ENCODE results near the gene CAMK1D. TPM values are rescaled to one million over a fixed set of nuclear protein-coding genes. Genes with fewer than 3 reads are reported as not detected.
A peak's percentile ranks its signal among the peaks of the same experiment; 100 is the strongest.
"Not testable (repeated sequence)": the region's sequence is repeated elsewhere in the genome, so short reads cannot be mapped to it uniquely, and the experiment has no call there.

The CAMK1D gene
- polyA plus RNA-seq = 8.4 TPM
- long read RNA-seq, donor 1 = 0 reads
- long read RNA-seq, donor 2 = 0 reads
- long read RNA-seq, donor 3 = 0 reads
- long read RNA-seq, donor 4 = 0 reads
- long read RNA-seq, donor 5 = 0 reads
- long read RNA-seq, donor 6 = 0 reads
- long read RNA-seq, donor 7 = 0 reads
- long read RNA-seq, donor 8 = 0 reads
- long read RNA-seq, donor 9 = 0 reads
- long read RNA-seq, donor 10 = 0 reads
- long read RNA-seq, donor 11, partial matches to known transcripts = 7 of 7 reads
- long read RNA-seq, donor 11, other reads (novel, unspliced or antisense) = 0 of 7 reads

- H3K27ac ChIP-seq (ENCODE audit: low read length) = peak within 1 kb of the TSS; percentile 69
- H3K4me3 ChIP-seq (ENCODE audit: low read length) = peak within 1 kb of the TSS; percentile 83
- WGBS (ENCODE audit: insufficient coverage, low lambda C conversion rate) = no CpG with 5 or more reads among the region's 95 CpGs
- peak; percentile 59 to 81 for DNase-seq
- no peaks in the 10 kb centered on the region for H3K27me3 ChIP-seq (ENCODE audit: control insufficient read depth, insufficient read depth, low read length)
- no peaks in the 10 kb centered on the region for H3K9me3 ChIP-seq (ENCODE audit: control insufficient read depth, low read depth, low read length)
- no peaks in the 10 kb centered on the region for H3K36me3 ChIP-seq (ENCODE audit: control insufficient read depth, insufficient read depth, low read length)
- H3K4me1 ChIP-seq (ENCODE audit: control insufficient read depth, insufficient read depth, low read length) = peaks cover 22% of the 10 kb centered on the region
Measured at GRCh38 chr10:12348870-12349628, at the start of gene CAMK1D. CAMK1D (plus strand) TSS chr10:12349547.

- not testable (repeated sequence) for H3K4me3 ChIP-seq (ENCODE audit: low read length); H3K36me3 ChIP-seq (ENCODE audit: control insufficient read depth, insufficient read depth, low read length); H3K9me3 ChIP-seq (ENCODE audit: control insufficient read depth, low read depth, low read length); H3K27ac ChIP-seq (ENCODE audit: low read length); H3K27me3 ChIP-seq (ENCODE audit: control insufficient read depth, insufficient read depth, low read length); H3K4me1 ChIP-seq (ENCODE audit: control insufficient read depth, insufficient read depth, low read length); DNase-seq
- no CpG with 5 or more reads among the region's 4 CpGs for WGBS (ENCODE audit: insufficient coverage, low lambda C conversion rate)
Measured at GRCh38 chr10:12301036-12301435, 48.3 kb upstream of the CAMK1D start.

GRCh38 chr10:12308057-12308456, 41.3 kb upstream of the CAMK1D start:
- Histone ChIP-seq H3K27ac (ENCODE audit: low read length) (no peak overlapping the region), H3K4me1 (ENCODE audit: control insufficient read depth, insufficient read depth, low read length) (no peaks in the 10 kb centered on the region), H3K27me3 (ENCODE audit: control insufficient read depth, insufficient read depth, low read length) (no peaks in the 10 kb centered on the region), H3K4me3 (ENCODE audit: low read length) (no peak overlapping the region), H3K36me3 (ENCODE audit: control insufficient read depth, insufficient read depth, low read length) (no peaks in the 10 kb centered on the region), H3K9me3 (ENCODE audit: control insufficient read depth, low read depth, low read length) (no peaks in the 10 kb centered on the region)
- no peak for DNase-seq
- no CpG with 5 or more reads among the region's 6 CpGs for WGBS (ENCODE audit: insufficient coverage, low lambda C conversion rate)

- H3K4me1 ChIP-seq (ENCODE audit: control insufficient read depth, insufficient read depth, low read length) = no peaks in the 10 kb centered on the region
- H3K9me3 ChIP-seq (ENCODE audit: control insufficient read depth, low read depth, low read length) = no peaks in the 10 kb centered on the region
- no peaks in the 10 kb centered on the region for H3K27me3 ChIP-seq (ENCODE audit: control insufficient read depth, insufficient read depth, low read length)
- WGBS (ENCODE audit: insufficient coverage, low lambda C conversion rate) = no CpG with 5 or more reads among the region's 8 CpGs
- H3K36me3 ChIP-seq (ENCODE audit: control insufficient read depth, insufficient read depth, low read length) = no peaks in the 10 kb centered on the region
- H3K27ac ChIP-seq (ENCODE audit: low read length) = no peak overlapping the region
- no peak for DNase-seq
- H3K4me3 ChIP-seq (ENCODE audit: low read length) = no peak overlapping the region
Measured at GRCh38 chr10:12308736-12309375, 40.5 kb upstream of the CAMK1D start.

- H3K36me3 ChIP-seq (ENCODE audit: control insufficient read depth, insufficient read depth, low read length); DNase-seq; H3K27me3 ChIP-seq (ENCODE audit: control insufficient read depth, insufficient read depth, low read length); H3K27ac ChIP-seq (ENCODE audit: low read length); H3K4me1 ChIP-seq (ENCODE audit: control insufficient read depth, insufficient read depth, low read length); H3K9me3 ChIP-seq (ENCODE audit: control insufficient read depth, low read depth, low read length); H3K4me3 ChIP-seq (ENCODE audit: low read length): not testable (repeated sequence)
- no CpG with 5 or more reads among the region's 5 CpGs for WGBS (ENCODE audit: insufficient coverage, low lambda C conversion rate)
Measured at GRCh38 chr10:12309783-12310182, 39.6 kb upstream of the CAMK1D start.

GRCh38 chr10:12314836-12315235, 34.5 kb upstream of the CAMK1D start:
- no peaks in the 10 kb centered on the region for H3K36me3 ChIP-seq (ENCODE audit: control insufficient read depth, insufficient read depth, low read length)
- no peak overlapping the region for H3K4me3 ChIP-seq (ENCODE audit: low read length)
- WGBS (ENCODE audit: insufficient coverage, low lambda C conversion rate) = 78% methylated on average over 1 of the region's 6 CpGs

GRCh38 chr10:12319076-12319475, 30.3 kb upstream of the CAMK1D start:
- Histone ChIP-seq H3K27ac (ENCODE audit: low read length) (no peak overlapping the region), H3K36me3 (ENCODE audit: control insufficient read depth, insufficient read depth, low read length) (no peaks in the 10 kb centered on the region), H3K4me1 (ENCODE audit: control insufficient read depth, insufficient read depth, low read length) (no peaks in the 10 kb centered on the region), H3K4me3 (ENCODE audit: low read length) (no peak overlapping the region), H3K9me3 (ENCODE audit: control insufficient read depth, low read depth, low read length) (no peaks in the 10 kb centered on the region), H3K27me3 (ENCODE audit: control insufficient read depth, insufficient read depth, low read length) (no peaks in the 10 kb centered on the region)
- DNase-seq = no peak
- no CpG with 5 or more reads among the region's 1 CpG for WGBS (ENCODE audit: insufficient coverage, low lambda C conversion rate)

More at GRCh38 chr10:12314836-12315235, 34.5 kb upstream of the CAMK1D start:
- no peak for DNase-seq
- Histone ChIP-seq H3K9me3 (ENCODE audit: control insufficient read depth, low read depth, low read length) (no peaks in the 10 kb centered on the region), H3K27me3 (ENCODE audit: control insufficient read depth, insufficient read depth, low read length) (no peaks in the 10 kb centered on the region), H3K4me1 (ENCODE audit: control insufficient read depth, insufficient read depth, low read length) (no peaks in the 10 kb centered on the region), H3K27ac (ENCODE audit: low read length) (no peak overlapping the region)

- no peak for DNase-seq
- H3K27me3 ChIP-seq (ENCODE audit: control insufficient read depth, insufficient read depth, low read length) = no peaks in the 10 kb centered on the region
- no peak overlapping the region for H3K4me3 ChIP-seq (ENCODE audit: low read length)
- no peaks in the 10 kb centered on the region for H3K4me1 ChIP-seq (ENCODE audit: control insufficient read depth, insufficient read depth, low read length)
- 100% methylated on average over 1 of the region's 4 CpGs for WGBS (ENCODE audit: insufficient coverage, low lambda C conversion rate)
- H3K9me3 ChIP-seq (ENCODE audit: control insufficient read depth, low read depth, low read length) = no peaks in the 10 kb centered on the region
- H3K27ac ChIP-seq (ENCODE audit: low read length) = no peak overlapping the region
- no peaks in the 10 kb centered on the region for H3K36me3 ChIP-seq (ENCODE audit: control insufficient read depth, insufficient read depth, low read length)
Measured at GRCh38 chr10:12320892-12321291, 28.5 kb upstream of the CAMK1D start.

- Histone ChIP-seq H3K27me3 (ENCODE audit: control insufficient read depth, insufficient read depth, low read length) (no peaks in the 10 kb centered on the region), H3K9me3 (ENCODE audit: control insufficient read depth, low read depth, low read length) (no peaks in the 10 kb centered on the region), H3K4me1 (ENCODE audit: control insufficient read depth, insufficient read depth, low read length) (no peaks in the 10 kb centered on the region), H3K4me3 (ENCODE audit: low read length) (no peak overlapping the region), H3K36me3 (ENCODE audit: control insufficient read depth, insufficient read depth, low read length) (no peaks in the 10 kb centered on the region), H3K27ac (ENCODE audit: low read length) (no peak overlapping the region)
- no peak for DNase-seq
- WGBS (ENCODE audit: insufficient coverage, low lambda C conversion rate) = no CpG with 5 or more reads among the region's 2 CpGs
Measured at GRCh38 chr10:12321641-12322040, 27.7 kb upstream of the CAMK1D start.

GRCh38 chr10:12322583-12323131, 26.7 kb upstream of the CAMK1D start:
- Histone ChIP-seq H3K4me1 (ENCODE audit: control insufficient read depth, insufficient read depth, low read length) (no peaks in the 10 kb centered on the region), H3K36me3 (ENCODE audit: control insufficient read depth, insufficient read depth, low read length) (no peaks in the 10 kb centered on the region), H3K27me3 (ENCODE audit: control insufficient read depth, insufficient read depth, low read length) (no peaks in the 10 kb centered on the region), H3K27ac (ENCODE audit: low read length) (no peak overlapping the region), H3K9me3 (ENCODE audit: control insufficient read depth, low read depth, low read length) (no peaks in the 10 kb centered on the region), H3K4me3 (ENCODE audit: low read length) (no peak overlapping the region)
- WGBS (ENCODE audit: insufficient coverage, low lambda C conversion rate) = no CpG with 5 or more reads among the region's 9 CpGs
- no peak for DNase-seq

All from large intestine (tissue), 12 donors.